Hepatocyte (in vitro differentiated cells): Measurements from ENCODE around the gene SRSF8.

Experiments used
- CTCF ChIP-seq: fragments of 200-600 bp; sonication (generic); IDR thresholded peaks from 2 replicates; pipeline ENCODE4 v1.5.1; 2016; ENCODE audit warnings: antibody characterized with exemption, mild to moderate bottlenecking; ENCODE audit not compliant: poor library complexity
- EZH2 ChIP-seq: fragments of 200-600 bp; sonication (generic); IDR thresholded peaks from 2 replicates; pipeline ENCODE4 v1.6.1; 2016; ENCODE audit warnings: antibody characterized with exemption, mild to moderate bottlenecking, borderline replicate concordance

DNA sequence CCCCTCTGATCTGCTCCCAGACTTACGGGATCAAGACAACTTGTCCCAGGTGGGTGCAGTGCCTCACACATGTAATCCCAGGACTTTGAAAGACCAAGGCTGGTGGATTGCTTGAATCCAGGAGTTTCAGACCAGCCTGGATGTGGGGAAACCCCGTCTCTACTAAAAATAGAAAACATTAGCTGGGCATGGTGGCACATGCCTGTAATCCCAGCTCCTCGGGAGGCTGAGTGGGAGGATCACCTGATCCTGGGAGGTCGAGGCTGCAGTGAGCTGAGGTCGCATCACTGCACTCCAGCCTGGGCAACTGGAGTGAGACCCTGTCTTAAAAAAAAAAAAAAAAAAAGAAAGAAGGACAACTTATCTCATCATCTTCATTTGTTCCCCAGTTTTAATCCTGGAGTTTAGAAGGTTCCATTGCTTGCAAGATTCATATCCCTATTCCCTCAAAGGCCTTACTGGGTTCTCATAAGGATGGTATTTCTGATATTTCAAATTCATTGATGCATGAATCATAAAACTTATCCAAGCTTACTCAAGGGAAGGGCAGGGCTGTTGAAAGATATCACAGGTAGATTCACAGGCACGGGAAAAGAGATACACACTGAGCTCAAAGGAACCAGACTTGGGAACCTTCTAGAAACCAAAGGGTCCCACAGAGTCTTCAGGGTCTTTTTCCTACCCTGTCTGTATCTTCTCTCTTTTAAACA is 37.6 kb downstream of the SRSF8 start:
- TF ChIP-seq CTCF (no peak), EZH2 (no peak)
